ENCODE results near the gene KCNIP3. TPM values are rescaled to one million over a fixed set of nuclear protein-coding genes. Genes with fewer than 3 reads are reported as not detected.

Gene KCNIP3
- total RNA-seq, 3 donors from 2014 or later: 3.0 to 12.5 (median 4.1) TPM

DNA sequence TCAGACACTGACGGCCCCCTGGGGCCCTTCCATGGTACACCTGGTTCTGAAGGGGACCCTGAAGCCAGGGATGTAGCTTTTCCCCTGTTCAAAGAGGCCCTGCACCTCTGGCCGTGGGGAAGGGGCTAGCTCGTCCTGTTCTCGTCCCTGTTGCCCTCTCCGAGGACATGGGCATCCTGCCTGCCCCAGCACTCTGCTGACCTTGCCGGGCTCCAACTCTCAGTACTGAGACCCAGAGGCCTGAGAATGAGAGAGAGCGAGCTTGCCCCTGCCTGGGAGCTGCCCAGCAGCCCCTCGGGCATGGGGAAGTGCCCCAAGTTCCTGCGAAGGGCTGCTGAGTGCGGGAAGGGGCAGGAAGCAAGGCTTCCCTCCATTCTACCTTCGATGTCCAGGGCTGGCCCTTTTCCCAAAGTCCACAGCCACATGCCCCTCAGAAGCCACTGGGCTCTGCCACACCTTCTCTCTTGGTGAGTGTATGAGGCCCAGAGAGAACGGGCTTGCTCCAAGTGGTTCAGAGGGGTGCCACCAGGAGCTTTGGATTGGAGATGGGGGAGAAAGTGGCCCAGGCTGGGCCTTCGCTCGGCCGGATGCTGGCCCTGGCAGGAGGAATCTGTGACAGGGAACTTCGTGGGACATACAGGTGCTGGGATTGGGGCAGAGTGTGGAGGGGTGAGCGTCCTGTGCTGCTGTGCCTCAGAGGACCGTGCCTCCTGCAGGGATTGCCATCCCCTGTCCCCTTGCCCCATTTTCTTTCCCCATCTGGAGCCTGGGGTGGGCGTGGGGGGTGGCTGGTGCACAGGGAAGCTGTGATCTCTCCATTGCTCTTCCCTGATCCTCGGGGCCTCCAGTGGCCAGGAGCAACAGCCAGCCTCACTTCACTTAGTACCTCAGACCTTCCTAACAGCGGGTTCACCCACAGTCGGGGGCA is 50.8 kb downstream of the KCNIP3 start:
- ATAC-seq (no peak), DNase-seq (no peak)
- no peaks in the 10 kb centered on the region for H3K9me3 ChIP-seq
- no peaks in the 10 kb centered on the region for H3K36me3 ChIP-seq (ENCODE audit: low read depth)
- TF ChIP-seq, protein P1, sequence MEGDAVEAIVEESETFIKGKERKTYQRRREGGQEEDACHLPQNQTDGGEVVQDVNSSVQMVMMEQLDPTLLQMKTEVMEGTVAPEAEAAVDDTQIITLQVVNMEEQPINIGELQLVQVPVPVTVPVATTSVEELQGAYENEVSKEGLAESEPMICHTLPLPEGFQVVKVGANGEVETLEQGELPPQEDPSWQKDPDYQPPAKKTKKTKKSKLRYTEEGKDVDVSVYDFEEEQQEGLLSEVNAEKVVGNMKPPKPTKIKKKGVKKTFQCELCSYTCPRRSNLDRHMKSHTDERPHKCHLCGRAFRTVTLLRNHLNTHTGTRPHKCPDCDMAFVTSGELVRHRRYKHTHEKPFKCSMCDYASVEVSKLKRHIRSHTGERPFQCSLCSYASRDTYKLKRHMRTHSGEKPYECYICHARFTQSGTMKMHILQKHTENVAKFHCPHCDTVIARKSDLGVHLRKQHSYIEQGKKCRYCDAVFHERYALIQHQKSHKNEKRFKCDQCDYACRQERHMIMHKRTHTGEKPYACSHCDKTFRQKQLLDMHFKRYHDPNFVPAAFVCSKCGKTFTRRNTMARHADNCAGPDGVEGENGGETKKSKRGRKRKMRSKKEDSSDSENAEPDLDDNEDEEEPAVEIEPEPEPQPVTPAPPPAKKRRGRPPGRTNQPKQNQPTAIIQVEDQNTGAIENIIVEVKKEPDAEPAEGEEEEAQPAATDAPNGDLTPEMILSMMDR (IDR thresholded peaks at IDR 0.05): no peak
- no peaks in the 10 kb centered on the region for H3K4me1 ChIP-seq (ENCODE audit: low read depth)
- no peak overlapping the region for H3K4me3 ChIP-seq
- intact Hi-C loops (cut with DNase I, micrococcal nuclease): no loop called here

DNA sequence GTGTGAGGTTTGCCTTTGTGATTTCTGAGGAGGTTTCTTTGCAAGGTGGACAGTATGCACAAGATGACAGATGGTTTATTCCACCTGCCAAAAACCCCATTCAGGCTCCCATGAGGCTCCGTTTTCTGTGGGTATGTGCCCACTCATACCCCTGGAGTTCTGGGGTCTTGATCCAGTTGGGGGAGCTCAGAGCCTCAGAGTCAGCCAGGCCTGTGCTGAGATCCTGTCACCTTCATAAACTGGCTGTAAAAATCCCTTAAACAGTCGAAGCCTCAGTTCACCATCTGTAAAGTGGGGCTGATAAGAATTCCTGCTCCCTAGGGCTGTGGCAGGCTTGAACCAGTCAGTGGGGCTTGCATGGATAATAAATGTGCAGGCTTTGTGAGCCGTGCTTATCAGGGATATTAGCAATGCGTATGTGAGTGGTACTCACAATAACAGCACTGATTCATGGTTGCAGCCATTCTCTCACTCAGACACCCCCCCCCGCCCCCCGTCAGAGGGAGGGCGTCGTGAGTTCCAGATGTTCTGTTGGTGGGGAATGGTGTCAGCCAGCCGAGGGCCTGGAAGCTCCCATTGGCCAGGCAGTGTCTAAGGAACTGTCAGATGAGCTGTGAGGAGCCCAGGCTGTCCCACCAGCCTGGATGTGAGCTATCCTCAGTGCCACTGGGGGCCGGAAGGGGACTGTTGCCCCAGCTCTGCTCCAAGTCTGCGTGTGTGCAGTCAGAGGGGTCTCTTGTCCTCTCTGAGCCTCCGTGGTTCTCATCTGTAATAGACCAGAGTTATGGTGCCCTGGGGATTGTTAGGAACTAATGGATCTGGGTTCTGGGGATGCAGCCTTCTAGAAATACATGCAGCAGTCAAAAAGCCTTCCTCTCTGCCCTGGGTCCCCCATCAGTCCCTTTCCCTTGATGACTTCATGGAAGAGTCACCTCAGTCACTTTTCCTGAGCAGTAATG is 51.7 kb downstream of the KCNIP3 start:
- Histone ChIP-seq H3K4me3 (no peak overlapping the region), H3K4me1 (ENCODE audit: low read depth) (no peaks in the 10 kb centered on the region), H3K9me3 (no peaks in the 10 kb centered on the region), H3K36me3 (ENCODE audit: low read depth) (no peaks in the 10 kb centered on the region)
- intact Hi-C loops (cut with DNase I, micrococcal nuclease): no loop called here
- TF ChIP-seq, protein P1 (IDR thresholded peaks at IDR 0.05): no peak
- DNase-seq (no peak), ATAC-seq (no peak)

DNA sequence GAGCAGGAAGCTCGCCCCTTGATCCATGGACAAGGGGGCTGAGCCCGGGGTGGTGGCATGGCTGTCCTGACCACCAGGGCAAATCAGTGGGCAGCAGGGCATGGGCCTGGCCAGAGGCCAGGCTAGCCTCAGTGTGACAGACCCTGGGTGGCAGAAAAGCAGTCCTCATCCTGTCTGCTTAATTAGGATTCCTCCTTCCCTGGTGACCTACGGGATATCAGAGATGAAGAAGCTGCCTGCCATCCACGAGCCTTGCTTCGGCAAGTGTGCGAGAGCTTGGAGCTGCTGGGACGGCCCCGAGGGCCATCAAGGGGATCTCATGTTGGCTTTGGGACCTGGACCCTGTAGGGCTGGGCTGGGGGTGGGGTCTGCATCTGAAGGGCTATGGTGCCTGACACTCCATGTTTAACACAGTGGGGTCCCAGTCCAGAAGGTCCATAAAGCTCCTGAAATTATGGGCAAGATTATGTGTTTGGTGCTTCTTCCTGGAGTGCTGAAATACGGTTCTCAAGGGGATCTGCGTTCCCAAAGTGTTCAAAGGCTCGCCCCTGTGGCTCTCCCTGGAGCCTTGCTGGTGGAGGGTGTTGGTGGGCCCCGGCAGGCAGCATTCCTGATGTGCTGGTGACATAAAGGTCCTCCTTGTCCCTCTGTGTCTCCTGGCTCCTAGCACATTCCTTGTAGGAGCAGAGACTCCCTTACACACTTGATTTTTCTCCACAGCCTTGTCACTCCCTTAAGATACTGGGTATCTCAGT is 52.6 kb downstream of the KCNIP3 start:
- Histone ChIP-seq H3K4me1 (ENCODE audit: low read depth) (no peaks in the 10 kb centered on the region), H3K9me3 (no peaks in the 10 kb centered on the region), H3K4me3 (no peak overlapping the region), H3K36me3 (ENCODE audit: low read depth) (no peaks in the 10 kb centered on the region)
- TF ChIP-seq, protein P1 (IDR thresholded peaks at IDR 0.05): no peak
- ATAC-seq (no peak), DNase-seq (no peak)
- intact Hi-C loops (cut with DNase I, micrococcal nuclease): no loop called here

DNA sequence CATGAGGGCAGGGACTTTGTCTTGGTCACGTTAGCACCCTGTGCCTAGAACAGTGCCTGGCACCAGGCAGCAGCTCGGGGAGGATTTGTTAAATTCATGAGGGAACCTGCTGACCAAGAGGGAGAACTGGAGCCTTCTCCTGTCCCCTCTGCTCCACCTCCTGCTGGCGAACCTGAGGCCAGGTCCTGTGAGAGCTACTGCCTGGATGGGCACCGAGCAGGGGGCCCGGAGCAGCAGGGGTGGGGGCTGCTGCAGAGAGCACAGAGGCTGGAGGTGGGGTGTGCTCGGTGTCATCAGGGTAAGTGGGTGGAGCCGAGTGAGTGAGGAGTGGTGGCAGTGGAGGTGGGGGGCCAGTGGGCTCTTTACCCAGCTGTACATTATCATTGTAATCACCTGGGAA is 53.2 kb downstream of the KCNIP3 start:
- no peak overlapping the region for H3K4me3 ChIP-seq
- no peaks in the 10 kb centered on the region for H3K4me1 ChIP-seq (ENCODE audit: low read depth)
- DNase-seq: no peak
- TF ChIP-seq, protein P1 (IDR thresholded peaks at IDR 0.05): no peak
- intact Hi-C loops (cut with DNase I, micrococcal nuclease): no loop called here
- ATAC-seq: no peak
- no peaks in the 10 kb centered on the region for H3K9me3 ChIP-seq
- H3K36me3 ChIP-seq (ENCODE audit: low read depth): no peaks in the 10 kb centered on the region

Data from mucosa of descending colon (tissue), 3 donors.